Panc1 (cell line): ENCODE measurements around the gene KCNMB2. TPM values are rescaled to one million over a fixed set of nuclear protein-coding genes. Genes with fewer than 3 reads are reported as not detected.

Experiments
- ATAC-seq: fragments of 200-7000 bp; cut with Tn5 transposase; 2 replicates; pipeline ENCODE4 v1.9.1; 2020; ENCODE audit warnings: mild to moderate bottlenecking, moderate library complexity
- BruUV-seq: library from RNA; stranded (reverse); fragments of 400-500 nt; replicated peaks from 2 replicates; lab custom pipeline; 2021; lab: Mats Ljungman, UMichigan
- CTCF ChIA-PET: fragments of 300-600 bp; sonication (Branson Sonifier 250); formaldehyde crosslinking; loops from one replicate; lab custom pipeline; 2022; ENCODE audit warnings: antibody characterized with exemption; lab: Charles Lee
- POLR2A ChIA-PET: fragments of 300-600 bp; sonication (Branson Sonifier 250); formaldehyde crosslinking; loops from one replicate; lab custom pipeline; 2022; ENCODE audit warnings: antibody characterized with exemption; lab: Charles Lee
- DNase-seq: peaks from one replicate; pipeline ENCODE4 v3.0.0-alpha.2; 2010; ENCODE audit warnings: low read depth, low spot score
- H3K27ac ChIP-seq: 2 replicates; pipeline ENCODE4 v1.5.1; 2011; ENCODE audit warnings: mild to moderate bottlenecking, low read length, inconsistent platforms
- H3K27me3 ChIP-seq: fragments of 200-500 bp; sonication (Bioruptor generic); 2 replicates; pipeline ENCODE4 v1.6.0; 2014; ENCODE audit warnings: low read length, inconsistent platforms; ENCODE audit not compliant: control insufficient read depth, insufficient read depth
- H3K36me3 ChIP-seq: fragments of 200-500 bp; sonication (Bioruptor generic); 2 replicates; pipeline ENCODE4 v1.5.1; 2014; ENCODE audit warnings: inconsistent platforms, mild to moderate bottlenecking, low read length, moderate library complexity; ENCODE audit not compliant: control insufficient read depth, insufficient read depth
- H3K4me1 ChIP-seq: 2 replicates; pipeline ENCODE4 v1.5.1; 2011; ENCODE audit warnings: inconsistent platforms, mild to moderate bottlenecking, low read length, moderate library complexity; ENCODE audit not compliant: control insufficient read depth, insufficient read depth
- H3K4me3 ChIP-seq, 2 experiments: 2 replicates each; pipeline ENCODE4 v1.5.1; 2011 to 2012; ENCODE audit warnings: low read depth in 2 of 2, low read length in 2 of 2, mild to moderate bottlenecking in 2 of 2, inconsistent platforms in 1 of 2, moderate library complexity in 1 of 2
- H3K9me3 ChIP-seq: fragments of 200-500 bp; sonication (Bioruptor generic); 2 replicates; pipeline ENCODE4 v1.5.1; 2014; ENCODE audit warnings: low read depth, mild to moderate bottlenecking, inconsistent platforms, low read length, moderate library complexity; ENCODE audit not compliant: control insufficient read depth, insufficient read depth
- POLR2AphosphoS5 ChIP-seq: IDR thresholded peaks from 2 replicates; pipeline ENCODE4 v1.6.1; 2012; ENCODE audit warnings: mild to moderate bottlenecking, low read depth, low read length, moderate library complexity
- REST ChIP-seq, 2 experiments: IDR thresholded peaks; 2 replicates each; pipeline ENCODE4 v1.6.1; 2011 to 2012; ENCODE audit warnings: low read depth in 2 of 2, control low read depth in 1 of 2, low read length in 1 of 2, mild to moderate bottlenecking in 1 of 2, moderate library complexity in 1 of 2; ENCODE audit not compliant: insufficient read depth in 1 of 2
- SIN3A ChIP-seq: IDR thresholded peaks from 2 replicates; pipeline ENCODE4 v1.6.1; 2012; ENCODE audit warnings: low read depth, mild to moderate bottlenecking, low read length, moderate library complexity, borderline replicate concordance; ENCODE audit not compliant: insufficient read depth
- TCF7L2 ChIP-seq: IDR thresholded peaks from 2 replicates; pipeline ENCODE4 v1.6.1; 2011; ENCODE audit warnings: mild to moderate bottlenecking, low read depth, low read length, inconsistent platforms
- in situ Hi-C: cut with HindIII; loops from 2 replicates; pipeline ENCODE4 v1.10.0; 2016; ENCODE audit warnings: low sequenced_read_pairs, low pct_unique_long_range_greater_than_20kb
- intact Hi-C: fragments of 100-400 bp; cut with micrococcal nuclease; formaldehyde crosslinking; loops from one replicate; pipeline ENCODE4 v1.10.0; 2022; ENCODE audit not compliant: unreplicated experiment
- total RNA-seq: library from RNA; stranded (reverse); gene quantifications from one replicate; pipeline ENCODE4 v1.2.1, GENCODE V29; 2021; ENCODE audit not compliant: unreplicated experiment
- TF ChIP-seq, protein P1 (sequence below): fragments of 450-650 bp; IDR thresholded peaks from 2 replicates; pipeline ENCODE4 v1.5.1; 2017; ENCODE audit warnings: mild to moderate bottlenecking

KCNMB2 gene
- total RNA-seq, 1 experiment from 2014 or later: not detected

GRCh38 chr3:178732824-178733223 is 196.6 kb downstream of the KCNMB2 start:
- no peaks in the 10 kb centered on the region for H3K36me3 ChIP-seq
- no peak overlapping the region for H3K27ac ChIP-seq
- no peaks in the 10 kb centered on the region for H3K9me3 ChIP-seq
- in situ Hi-C loops (no loop called here), intact Hi-C loops (no loop called here)
- ATAC-seq (no peak), DNase-seq (no peak)
- H3K4me3 ChIP-seq: no peak overlapping the region
- no TSS peak for BruUV-seq
- no peaks in the 10 kb centered on the region for H3K27me3 ChIP-seq
- CTCF ChIA-PET: no interaction called here
- no peaks in the 10 kb centered on the region for H3K4me1 ChIP-seq
- TF ChIP-seq SIN3A (no peak), TCF7L2 (no peak), POLR2AphosphoS5 (no peak), REST (IDR thresholded peaks at IDR 0.05; ENCODE audit: insufficient read depth in 1 of 2, low read depth in 2 of 2, low read length in 1 of 2) (no peak)
- TF ChIP-seq, protein P1, sequence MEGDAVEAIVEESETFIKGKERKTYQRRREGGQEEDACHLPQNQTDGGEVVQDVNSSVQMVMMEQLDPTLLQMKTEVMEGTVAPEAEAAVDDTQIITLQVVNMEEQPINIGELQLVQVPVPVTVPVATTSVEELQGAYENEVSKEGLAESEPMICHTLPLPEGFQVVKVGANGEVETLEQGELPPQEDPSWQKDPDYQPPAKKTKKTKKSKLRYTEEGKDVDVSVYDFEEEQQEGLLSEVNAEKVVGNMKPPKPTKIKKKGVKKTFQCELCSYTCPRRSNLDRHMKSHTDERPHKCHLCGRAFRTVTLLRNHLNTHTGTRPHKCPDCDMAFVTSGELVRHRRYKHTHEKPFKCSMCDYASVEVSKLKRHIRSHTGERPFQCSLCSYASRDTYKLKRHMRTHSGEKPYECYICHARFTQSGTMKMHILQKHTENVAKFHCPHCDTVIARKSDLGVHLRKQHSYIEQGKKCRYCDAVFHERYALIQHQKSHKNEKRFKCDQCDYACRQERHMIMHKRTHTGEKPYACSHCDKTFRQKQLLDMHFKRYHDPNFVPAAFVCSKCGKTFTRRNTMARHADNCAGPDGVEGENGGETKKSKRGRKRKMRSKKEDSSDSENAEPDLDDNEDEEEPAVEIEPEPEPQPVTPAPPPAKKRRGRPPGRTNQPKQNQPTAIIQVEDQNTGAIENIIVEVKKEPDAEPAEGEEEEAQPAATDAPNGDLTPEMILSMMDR: no peak
- POLR2A ChIA-PET: no interaction called here

DNA sequence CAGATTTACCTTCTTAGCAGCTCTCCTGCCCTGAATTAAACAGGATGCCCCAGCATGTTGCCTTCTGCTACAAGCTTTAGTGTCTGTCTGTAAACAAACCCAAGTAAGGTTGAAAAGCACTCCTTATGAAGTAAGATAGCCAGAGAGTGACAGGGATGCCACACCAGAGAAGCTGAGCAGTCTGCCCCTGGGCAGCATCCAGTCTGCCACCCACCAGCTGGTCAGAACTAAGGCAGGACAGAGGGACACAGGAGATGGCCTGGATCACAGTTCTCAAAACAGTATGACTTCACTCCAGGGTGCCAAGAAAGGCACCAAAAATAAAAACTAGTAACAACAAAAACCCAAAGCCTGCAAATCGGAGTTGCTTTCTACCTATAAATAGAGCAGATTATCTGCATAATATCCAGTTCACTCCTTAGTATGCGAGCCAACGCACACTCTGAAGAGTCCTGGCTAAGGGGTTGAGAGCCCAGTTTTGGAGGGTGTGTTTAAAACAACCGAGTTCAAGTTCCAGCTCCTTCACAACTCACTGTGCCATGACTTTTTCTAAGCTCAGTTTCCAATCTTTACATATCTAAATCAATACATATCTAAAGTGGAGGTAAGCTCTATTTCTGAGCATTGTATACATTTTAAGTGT is 198.9 kb downstream of the KCNMB2 start:
- Histone ChIP-seq H3K4me1 (no peaks in the 10 kb centered on the region), H3K27ac (no peak overlapping the region), H3K4me3 (no peak overlapping the region), H3K9me3 (no peaks in the 10 kb centered on the region), H3K36me3 (no peaks in the 10 kb centered on the region), H3K27me3 (no peaks in the 10 kb centered on the region)
- no TSS peak for BruUV-seq
- ATAC-seq (no peak), DNase-seq (no peak)
- ChIA-PET CTCF (no interaction called here), POLR2A (no interaction called here)
- intact Hi-C loops: no loop called here
- TF ChIP-seq SIN3A: no peak
- TF ChIP-seq, protein P1: no peak
- no peak for TF ChIP-seq TCF7L2
- TF ChIP-seq REST (IDR thresholded peaks at IDR 0.05; ENCODE audit: insufficient read depth in 1 of 2, low read depth in 2 of 2, low read length in 1 of 2): no peak
- TF ChIP-seq POLR2AphosphoS5: no peak
- in situ Hi-C loops: no loop called here
